ENCODE data around the gene ANAPC2. TPM values are rescaled to one million over a fixed set of nuclear protein-coding genes. Genes with fewer than 3 reads are reported as not detected.

The ANAPC2 gene
- total RNA-seq, 8 experiments from 2014 or later = 11.9 to 43.3 (median 20.0) TPM

- Histone ChIP-seq H3K4me3 (no peak overlapping the region), H3K27ac (no peak overlapping the region), H3K4me1 (replicated peaks in 1 of 2) (peaks cover 0 to 3% of the 10 kb centered on the region in 2 donors)
- no peak for ATAC-seq (replicated peaks in 6 of 8)
- WGBS, 10 experiments = 90 to 100% (median 95%) methylated on average over 1 to 10 of the region's 22 CpGs; no CpG with 5 or more reads in 6 of the 10 experiments
- in situ Hi-C loops (cut with MboI; ENCODE audit: low pct_unique_long_range_greater_than_20kb in 2 of 9, low sequenced_read_pairs in 9 of 9, unreplicated experiment in 9 of 9) = no loop called here
These were observed 27.0 kb upstream of the ANAPC2 start for GRCh38 chr9:137215196-137215986.

- in situ Hi-C loops (cut with MboI; ENCODE audit: low pct_unique_long_range_greater_than_20kb in 2 of 9, low sequenced_read_pairs in 9 of 9, unreplicated experiment in 9 of 9) = no loop called here
These were observed 26.3 kb upstream of the ANAPC2 start for GRCh38 chr9:137214620-137215019.

GRCh38 chr9:137213160-137214060 lies 25.1 kb upstream of the ANAPC2 start:
- no peak overlapping the region for H3K4me3 ChIP-seq
- WGBS, 10 experiments = 91 to 96% (median 93%) methylated on average over 4 to 20 of the region's 49 CpGs; no CpG with 5 or more reads in 4 of the 10 experiments
- H3K27ac ChIP-seq = no peak overlapping the region
- peak in 1 of 8 experiments; percentile 8 for ATAC-seq (replicated peaks in 6 of 8)
- in situ Hi-C loops (cut with MboI; ENCODE audit: low pct_unique_long_range_greater_than_20kb in 2 of 9, low sequenced_read_pairs in 9 of 9, unreplicated experiment in 9 of 9) = no loop called here
- H3K4me1 ChIP-seq (replicated peaks in 1 of 2) = peaks cover 0 to 3% of the 10 kb centered on the region in 2 donors

More at GRCh38 chr9:137214620-137215019, 26.3 kb upstream of the ANAPC2 start:
- no peak overlapping the region for H3K27ac ChIP-seq
- 70 to 100% (median 100%) methylated on average over 2 to 4 of the region's 19 CpGs; no CpG with 5 or more reads in 7 of the 10 experiments for WGBS, 10 experiments
- peaks cover 0 to 3% of the 10 kb centered on the region in 2 donors for H3K4me1 ChIP-seq (replicated peaks in 1 of 2)
- H3K4me3 ChIP-seq = no peak overlapping the region
- ATAC-seq (replicated peaks in 6 of 8) = no peak

GRCh38 chr9:137212520-137212919 lies 24.2 kb upstream of the ANAPC2 start:
- Histone ChIP-seq H3K27ac (no peak overlapping the region), H3K4me1 (replicated peaks in 1 of 2) (peaks cover 0 to 3% of the 10 kb centered on the region in 2 donors), H3K4me3 (no peak overlapping the region)
- ATAC-seq (replicated peaks in 6 of 8) = no peak
- WGBS, 10 experiments = 72% methylated on average over 5 of the region's 21 CpGs; no CpG with 5 or more reads in 9 of the 10 experiments
- in situ Hi-C loops (cut with MboI; ENCODE audit: low pct_unique_long_range_greater_than_20kb in 2 of 9, low sequenced_read_pairs in 9 of 9, unreplicated experiment in 9 of 9) = no loop called here

GRCh38 chr9:137211532-137211931 lies 23.2 kb upstream of the ANAPC2 start:
- Histone ChIP-seq H3K27ac (no peak overlapping the region), H3K4me3 (no peak overlapping the region), H3K4me1 (replicated peaks in 1 of 2) (peaks cover 2 to 4% of the 10 kb centered on the region in 2 donors)
- in situ Hi-C loops (cut with MboI; ENCODE audit: low pct_unique_long_range_greater_than_20kb in 2 of 9, low sequenced_read_pairs in 9 of 9, unreplicated experiment in 9 of 9) = no loop called here
- no peak for ATAC-seq (replicated peaks in 6 of 8)
- WGBS, 10 experiments = 60 to 91% (median 73%) methylated on average over 1 to 6 of the region's 13 CpGs; no CpG with 5 or more reads in 7 of the 10 experiments

- no peak for ATAC-seq (replicated peaks in 6 of 8)
- peaks cover 20 to 26% of the 10 kb centered on the region in 2 donors for H3K4me1 ChIP-seq (replicated peaks in 1 of 2)
- no peak overlapping the region for H3K27ac ChIP-seq
- WGBS, 10 experiments = 0 to 96% (median 74%) methylated on average over 1 to 7 of the region's 7 CpGs; no CpG with 5 or more reads in 1 of the 10 experiments
- in situ Hi-C loops (cut with MboI; ENCODE audit: low pct_unique_long_range_greater_than_20kb in 2 of 9, low sequenced_read_pairs in 9 of 9, unreplicated experiment in 9 of 9) = no loop called here
- peak overlapping the region; percentile 85 to 100 (median 96) for H3K4me3 ChIP-seq
These were observed 18.2 kb upstream of the ANAPC2 start for GRCh38 chr9:137206602-137207001.

- ATAC-seq (replicated peaks in 6 of 8) = peak; percentile 20 to 69 (median 39)
- H3K4me1 ChIP-seq (replicated peaks in 1 of 2) = peaks cover 23 to 28% of the 10 kb centered on the region in 2 donors
- 0 to 2% (median 1%) methylated on average over 2 to 23 of the region's 98 CpGs; no CpG with 5 or more reads in 5 of the 10 experiments for WGBS, 10 experiments
- peak within 1 kb of the TSS; percentile 57 to 83 for H3K27ac ChIP-seq
- in situ Hi-C loops (cut with MboI; ENCODE audit: low pct_unique_long_range_greater_than_20kb in 2 of 9, low sequenced_read_pairs in 9 of 9, unreplicated experiment in 9 of 9) = no loop called here
- H3K4me3 ChIP-seq = peak within 1 kb of the TSS; percentile 85 to 100 (median 96)
These were observed 17.0 kb upstream of the ANAPC2 start, which contains the start of the genes NDOR1 and TMEM203 for GRCh38 chr9:137205126-137206069. NDOR1 (plus strand) TSS chr9:137205700; CDS start chr9:137205778, 78 bp downstream. TMEM203 (minus strand) TSS chr9:137205648; CDS start chr9:137205414, 234 bp downstream.

GRCh38 chr9:137204731-137205125 lies 16.4 kb upstream of the ANAPC2 start:
- Histone ChIP-seq H3K4me1 (replicated peaks in 1 of 2) (peaks cover 24 to 28% of the 10 kb centered on the region in 2 donors), H3K4me3 (peak overlapping the region; percentile 85 to 100 (median 96)), H3K27ac (peak overlapping the region; percentile 57 to 83)
- ATAC-seq (replicated peaks in 6 of 8) = no peak
- WGBS, 10 experiments = 0 to 41% (median 4%) methylated on average over 3 to 15 of the region's 21 CpGs; no CpG with 5 or more reads in 4 of the 10 experiments
- in situ Hi-C loops (cut with MboI; ENCODE audit: low pct_unique_long_range_greater_than_20kb in 2 of 9, low sequenced_read_pairs in 9 of 9, unreplicated experiment in 9 of 9) = no loop called here

- in situ Hi-C loops (cut with MboI; ENCODE audit: low pct_unique_long_range_greater_than_20kb in 2 of 9, low sequenced_read_pairs in 9 of 9, unreplicated experiment in 9 of 9) = no loop called here
- Histone ChIP-seq H3K4me3 (no peak overlapping the region), H3K4me1 (replicated peaks in 1 of 2) (peaks cover 35 to 36% of the 10 kb centered on the region in 2 donors), H3K27ac (no peak overlapping the region)
- WGBS, 10 experiments = 44 to 94% (median 63%) methylated on average over 3 to 8 of the region's 8 CpGs; no CpG with 5 or more reads in 5 of the 10 experiments
- no peak for ATAC-seq (replicated peaks in 6 of 8)
These were observed 14.6 kb upstream of the ANAPC2 start for GRCh38 chr9:137202966-137203365.

- Histone ChIP-seq H3K27ac (peak overlapping the region; percentile 14 to 50), H3K4me3 (peak overlapping the region; percentile 80 to 99 (median 90)), H3K4me1 (replicated peaks in 1 of 2) (peaks cover 30 to 32% of the 10 kb centered on the region in 2 donors)
- 1 to 33% (median 19%) methylated on average over 1 to 17 of the region's 23 CpGs; no CpG with 5 or more reads in 1 of the 10 experiments for WGBS, 10 experiments
- ATAC-seq (replicated peaks in 6 of 8) = no peak
- in situ Hi-C loops (cut with MboI; ENCODE audit: low pct_unique_long_range_greater_than_20kb in 2 of 9, low sequenced_read_pairs in 9 of 9, unreplicated experiment in 9 of 9) = no loop called here
These were observed 13.0 kb upstream of the ANAPC2 start for GRCh38 chr9:137201205-137201868.

GRCh38 chr9:137200311-137201204 lies 12.2 kb upstream of the ANAPC2 start, which contains the start of gene TPRN:
TPRN (minus strand) TSS chr9:137200741; CDS start chr9:137200711, 30 bp downstream.
- peak; percentile 86 to 96 (median 94) for ATAC-seq (replicated peaks in 6 of 8)
- in situ Hi-C loops (cut with MboI; ENCODE audit: low pct_unique_long_range_greater_than_20kb in 2 of 9, low sequenced_read_pairs in 9 of 9, unreplicated experiment in 9 of 9) = no loop called here
- Histone ChIP-seq H3K27ac (peak within 1 kb of the TSS; percentile 68 to 80), H3K4me3 (peak within 1 kb of the TSS; percentile 80 to 99 (median 90)), H3K4me1 (replicated peaks in 1 of 2) (peaks cover 27 to 29% of the 10 kb centered on the region in 2 donors)
- 0% methylated on average over 2 of the region's 118 CpGs; no CpG with 5 or more reads in 9 of the 10 experiments for WGBS, 10 experiments
